ENCODE results near the gene PTBP1.

PTBP1 gene

DNA sequence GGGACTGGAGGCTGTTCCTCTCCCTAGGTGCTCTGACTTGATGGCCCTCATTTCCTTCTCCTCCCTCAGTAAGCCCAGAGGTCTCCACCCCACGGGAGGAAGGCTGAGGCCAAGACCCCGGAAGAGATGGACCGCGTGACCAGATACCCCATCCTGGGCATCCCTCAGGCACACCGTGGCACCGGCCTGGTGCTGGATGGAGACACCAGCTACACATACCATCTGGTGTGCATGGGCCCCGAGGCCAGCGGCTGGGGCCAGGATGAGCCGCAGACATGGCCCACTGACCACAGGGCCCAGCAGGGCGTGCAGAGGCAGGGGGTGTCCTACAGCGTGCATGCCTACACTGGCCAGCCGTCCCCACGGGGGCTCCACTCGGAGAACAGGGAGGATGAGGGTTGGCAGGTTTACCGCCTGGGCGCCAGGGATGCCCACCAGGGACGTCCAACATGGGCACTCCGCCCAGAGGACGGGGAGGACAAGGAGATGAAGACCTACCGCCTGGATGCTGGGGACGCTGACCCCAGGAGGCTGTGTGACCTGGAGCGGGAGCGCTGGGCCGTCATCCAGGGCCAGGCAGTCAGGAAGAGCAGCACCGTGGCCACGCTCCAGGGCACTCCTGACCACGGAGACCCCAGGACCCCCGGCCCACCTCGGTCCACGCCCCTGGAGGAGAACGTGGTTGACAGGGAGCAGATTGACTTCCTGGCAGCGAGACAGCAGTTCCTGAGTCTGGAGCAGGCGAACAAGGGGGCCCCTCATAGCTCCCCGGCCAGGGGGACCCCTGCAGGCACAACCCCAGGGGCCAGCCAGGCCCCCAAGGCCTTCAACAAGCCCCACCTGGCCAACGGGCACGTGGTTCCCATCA is 40.2 kb upstream of the PTBP1 start:
- no peaks in the 10 kb centered on the region for H3K9me3 ChIP-seq (ENCODE audit: control insufficient read depth, insufficient read depth, low read length)
- H3K36me3 ChIP-seq (ENCODE audit: control insufficient read depth, insufficient read depth, low read length) = no peaks in the 10 kb centered on the region
- no peaks in the 10 kb centered on the region for H3K27me3 ChIP-seq (ENCODE audit: control insufficient read depth, insufficient read depth, low read length)
- no peak overlapping the region for H3K27ac ChIP-seq (ENCODE audit: low read depth, low read length)
- no peaks in the 10 kb centered on the region for H3K4me1 ChIP-seq (ENCODE audit: control insufficient read depth, insufficient read depth, low read length)
- no peak overlapping the region for H3K4me3 ChIP-seq (ENCODE audit: low read depth, low read length)
- no peak overlapping the region for H3K9ac ChIP-seq (ENCODE audit: low read depth, low read length)

DNA sequence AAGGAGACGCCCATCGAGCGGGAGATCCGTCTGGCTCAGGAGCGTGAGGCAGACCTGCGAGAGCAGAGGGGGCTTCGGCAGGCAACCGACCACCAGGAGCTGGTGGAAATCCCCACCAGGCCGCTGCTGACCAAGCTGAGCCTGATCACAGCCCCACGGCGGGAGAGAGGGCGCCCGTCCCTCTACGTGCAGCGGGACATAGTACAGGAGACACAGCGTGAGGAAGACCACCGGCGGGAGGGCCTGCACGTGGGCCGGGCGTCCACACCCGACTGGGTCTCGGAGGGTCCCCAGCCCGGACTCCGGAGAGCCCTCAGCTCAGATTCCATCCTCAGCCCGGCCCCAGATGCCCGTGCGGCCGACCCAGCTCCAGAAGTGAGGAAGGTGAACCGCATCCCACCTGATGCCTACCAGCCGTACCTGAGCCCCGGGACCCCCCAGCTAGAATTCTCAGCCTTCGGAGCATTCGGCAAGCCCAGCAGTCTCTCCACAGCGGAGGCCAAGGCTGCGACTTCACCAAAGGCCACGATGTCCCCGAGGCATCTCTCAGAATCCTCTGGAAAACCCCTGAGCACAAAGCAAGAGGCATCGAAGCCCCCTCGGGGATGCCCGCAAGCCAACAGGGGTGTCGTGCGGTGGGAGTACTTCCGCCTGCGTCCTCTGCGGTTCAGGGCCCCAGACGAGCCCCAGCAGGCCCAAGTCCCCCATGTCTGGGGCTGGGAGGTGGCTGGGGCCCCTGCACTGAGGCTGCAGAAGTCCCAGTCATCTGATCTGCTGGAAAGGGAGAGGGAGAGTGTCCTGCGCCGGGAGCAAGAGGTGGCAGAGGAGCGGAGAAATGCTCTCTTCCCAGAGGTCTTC is 39.2 kb upstream of the PTBP1 start:
- H3K4me3 ChIP-seq (ENCODE audit: low read depth, low read length) = no peak overlapping the region
- no peaks in the 10 kb centered on the region for H3K36me3 ChIP-seq (ENCODE audit: control insufficient read depth, insufficient read depth, low read length)
- H3K27me3 ChIP-seq (ENCODE audit: control insufficient read depth, insufficient read depth, low read length) = no peaks in the 10 kb centered on the region
- no peak overlapping the region for H3K9ac ChIP-seq (ENCODE audit: low read depth, low read length)
- H3K27ac ChIP-seq (ENCODE audit: low read depth, low read length) = no peak overlapping the region
- H3K9me3 ChIP-seq (ENCODE audit: control insufficient read depth, insufficient read depth, low read length) = no peaks in the 10 kb centered on the region
- no peaks in the 10 kb centered on the region for H3K4me1 ChIP-seq (ENCODE audit: control insufficient read depth, insufficient read depth, low read length)

- Histone ChIP-seq H3K36me3 (ENCODE audit: control insufficient read depth, insufficient read depth, low read length) (no peaks in the 10 kb centered on the region), H3K4me3 (ENCODE audit: low read depth, low read length) (no peak overlapping the region), H3K9ac (ENCODE audit: low read depth, low read length) (no peak overlapping the region), H3K27me3 (ENCODE audit: control insufficient read depth, insufficient read depth, low read length) (no peaks in the 10 kb centered on the region), H3K27ac (ENCODE audit: low read depth, low read length) (no peak overlapping the region), H3K4me1 (ENCODE audit: control insufficient read depth, insufficient read depth, low read length) (no peaks in the 10 kb centered on the region), H3K9me3 (ENCODE audit: control insufficient read depth, insufficient read depth, low read length) (no peaks in the 10 kb centered on the region)
Observed at GRCh38 chr19:763181-763580, 34.1 kb upstream of the PTBP1 start.

DNA sequence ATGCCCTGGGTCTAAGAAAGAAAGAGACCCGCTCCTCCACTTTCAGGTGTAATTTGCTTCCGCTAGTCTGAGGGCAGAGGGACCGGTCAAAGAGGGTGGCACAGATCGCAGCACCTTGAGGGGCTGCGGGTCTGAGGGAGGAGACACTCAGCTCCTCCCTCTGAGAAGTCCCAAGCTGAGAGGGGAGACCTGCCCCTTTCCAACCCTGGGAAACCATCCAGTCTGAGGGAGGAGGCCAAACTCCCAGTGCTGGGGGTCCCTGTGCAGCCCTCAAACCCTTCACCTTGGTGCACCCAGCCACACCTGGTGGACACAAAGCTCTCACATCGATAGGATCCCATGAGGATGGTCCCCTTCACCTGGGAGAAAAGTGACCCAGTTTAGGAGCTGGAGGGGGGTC is 33.4 kb upstream of the PTBP1 start:
- H3K27me3 ChIP-seq (ENCODE audit: control insufficient read depth, insufficient read depth, low read length) = no peaks in the 10 kb centered on the region
- no peak overlapping the region for H3K9ac ChIP-seq (ENCODE audit: low read depth, low read length)
- no peaks in the 10 kb centered on the region for H3K9me3 ChIP-seq (ENCODE audit: control insufficient read depth, insufficient read depth, low read length)
- H3K4me1 ChIP-seq (ENCODE audit: control insufficient read depth, insufficient read depth, low read length) = no peaks in the 10 kb centered on the region
- H3K27ac ChIP-seq (ENCODE audit: low read depth, low read length) = no peak overlapping the region
- H3K4me3 ChIP-seq (ENCODE audit: low read depth, low read length) = no peak overlapping the region
- H3K36me3 ChIP-seq (ENCODE audit: control insufficient read depth, insufficient read depth, low read length) = no peaks in the 10 kb centered on the region

DNA sequence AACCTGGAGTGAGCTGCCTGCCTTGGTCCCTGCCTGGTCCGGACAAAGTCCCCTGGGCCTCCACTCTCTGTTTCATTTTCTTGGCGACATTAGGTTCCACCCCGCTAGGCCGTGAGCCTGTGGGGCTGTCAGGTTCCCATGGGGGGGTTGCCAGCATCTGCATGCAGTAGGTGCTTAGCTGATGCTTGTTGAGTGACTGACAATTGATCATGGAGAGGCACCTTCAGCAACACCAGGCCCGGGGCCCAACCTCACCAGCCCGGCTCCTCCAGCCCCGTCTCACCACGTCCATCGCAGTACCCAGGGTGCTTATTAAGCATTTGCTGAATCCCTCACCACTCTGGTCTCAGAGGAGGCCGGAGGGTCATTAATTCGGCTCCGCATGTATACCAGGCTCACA is 33.0 kb upstream of the PTBP1 start:
- H3K4me1 ChIP-seq (ENCODE audit: control insufficient read depth, insufficient read depth, low read length) = no peaks in the 10 kb centered on the region

GRCh38 chr19:765179-765738 is 32.0 kb upstream of the PTBP1 start:
- Histone ChIP-seq H3K4me3 (ENCODE audit: low read depth, low read length) (no peak overlapping the region), H3K9ac (ENCODE audit: low read depth, low read length) (no peak overlapping the region), H3K27me3 (ENCODE audit: control insufficient read depth, insufficient read depth, low read length) (no peaks in the 10 kb centered on the region), H3K4me1 (ENCODE audit: control insufficient read depth, insufficient read depth, low read length) (no peaks in the 10 kb centered on the region), H3K27ac (ENCODE audit: low read depth, low read length) (no peak overlapping the region), H3K36me3 (ENCODE audit: control insufficient read depth, insufficient read depth, low read length) (no peaks in the 10 kb centered on the region), H3K9me3 (ENCODE audit: control insufficient read depth, insufficient read depth, low read length) (no peaks in the 10 kb centered on the region)

More for the DNA sequence above, 33.0 kb upstream of the PTBP1 start:
- H3K27me3 ChIP-seq (ENCODE audit: control insufficient read depth, insufficient read depth, low read length) = no peaks in the 10 kb centered on the region
- H3K36me3 ChIP-seq (ENCODE audit: control insufficient read depth, insufficient read depth, low read length) = no peaks in the 10 kb centered on the region
- no peak overlapping the region for H3K4me3 ChIP-seq (ENCODE audit: low read depth, low read length)
- H3K27ac ChIP-seq (ENCODE audit: low read depth, low read length) = no peak overlapping the region
- H3K9me3 ChIP-seq (ENCODE audit: control insufficient read depth, insufficient read depth, low read length) = no peaks in the 10 kb centered on the region
- H3K9ac ChIP-seq (ENCODE audit: low read depth, low read length) = no peak overlapping the region

DNA sequence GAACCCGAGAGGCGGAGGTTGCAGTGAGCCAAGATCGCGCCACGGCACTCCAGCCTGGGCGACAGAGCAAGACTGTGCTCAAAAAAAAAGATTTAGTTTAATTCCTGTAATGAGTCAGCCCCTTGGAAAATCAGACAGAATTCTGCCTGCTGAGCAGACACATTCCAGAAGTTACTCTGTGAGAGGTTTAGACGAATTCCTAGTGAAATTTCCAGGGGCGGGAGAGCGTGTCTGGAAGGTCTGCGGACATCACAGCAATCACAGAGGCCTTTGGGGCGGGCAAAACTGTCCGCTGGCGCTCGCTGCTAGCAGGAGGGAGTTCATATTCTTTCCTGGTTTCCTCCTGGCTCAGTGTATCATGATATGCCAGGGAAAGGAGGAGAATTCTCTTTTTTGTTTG is 28.8 kb upstream of the PTBP1 start:
- Histone ChIP-seq H3K4me1 (ENCODE audit: control insufficient read depth, insufficient read depth, low read length) (no peaks in the 10 kb centered on the region), H3K27ac (ENCODE audit: low read depth, low read length) (no peak overlapping the region), H3K36me3 (ENCODE audit: control insufficient read depth, insufficient read depth, low read length) (no peaks in the 10 kb centered on the region), H3K9ac (ENCODE audit: low read depth, low read length) (no peak overlapping the region), H3K9me3 (ENCODE audit: control insufficient read depth, insufficient read depth, low read length) (no peaks in the 10 kb centered on the region), H3K4me3 (ENCODE audit: low read depth, low read length) (no peak overlapping the region), H3K27me3 (ENCODE audit: control insufficient read depth, insufficient read depth, low read length) (no peaks in the 10 kb centered on the region)

GRCh38 chr19:769616-770015 is 27.6 kb upstream of the PTBP1 start:
- H3K27ac ChIP-seq (ENCODE audit: low read depth, low read length) = no peak overlapping the region
- H3K27me3 ChIP-seq (ENCODE audit: control insufficient read depth, insufficient read depth, low read length) = no peaks in the 10 kb centered on the region
- no peaks in the 10 kb centered on the region for H3K9me3 ChIP-seq (ENCODE audit: control insufficient read depth, insufficient read depth, low read length)
- H3K4me3 ChIP-seq (ENCODE audit: low read depth, low read length) = no peak overlapping the region
- no peak overlapping the region for H3K9ac ChIP-seq (ENCODE audit: low read depth, low read length)
- H3K4me1 ChIP-seq (ENCODE audit: control insufficient read depth, insufficient read depth, low read length) = no peaks in the 10 kb centered on the region
- H3K36me3 ChIP-seq (ENCODE audit: control insufficient read depth, insufficient read depth, low read length) = no peaks in the 10 kb centered on the region

DNA sequence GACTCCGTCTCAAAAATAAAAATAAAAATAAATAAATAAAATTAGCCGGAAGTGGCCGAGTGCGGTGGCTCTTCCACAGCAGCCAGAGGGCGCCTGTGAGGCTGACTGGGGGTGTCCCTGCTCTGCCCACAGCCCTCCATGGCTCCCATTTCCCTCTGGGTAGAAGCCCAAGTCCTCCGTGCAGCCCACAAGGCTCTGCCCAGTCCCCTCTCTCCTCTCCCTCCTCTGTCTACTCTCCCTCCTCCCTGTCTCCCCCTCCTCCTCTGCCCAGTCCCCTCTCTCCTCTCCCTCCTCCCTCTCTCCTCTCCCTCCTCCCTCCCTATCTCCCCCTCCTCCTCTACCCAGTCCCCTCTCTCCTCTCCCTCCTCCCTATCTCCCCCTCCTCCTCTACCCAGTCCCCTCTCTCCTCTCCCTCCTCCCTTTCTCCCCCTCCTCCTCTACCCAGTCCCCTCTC is 25.9 kb upstream of the PTBP1 start:
- Histone ChIP-seq H3K4me3 (ENCODE audit: low read depth, low read length) (no peak overlapping the region), H3K27ac (ENCODE audit: low read depth, low read length) (no peak overlapping the region)

DNA sequence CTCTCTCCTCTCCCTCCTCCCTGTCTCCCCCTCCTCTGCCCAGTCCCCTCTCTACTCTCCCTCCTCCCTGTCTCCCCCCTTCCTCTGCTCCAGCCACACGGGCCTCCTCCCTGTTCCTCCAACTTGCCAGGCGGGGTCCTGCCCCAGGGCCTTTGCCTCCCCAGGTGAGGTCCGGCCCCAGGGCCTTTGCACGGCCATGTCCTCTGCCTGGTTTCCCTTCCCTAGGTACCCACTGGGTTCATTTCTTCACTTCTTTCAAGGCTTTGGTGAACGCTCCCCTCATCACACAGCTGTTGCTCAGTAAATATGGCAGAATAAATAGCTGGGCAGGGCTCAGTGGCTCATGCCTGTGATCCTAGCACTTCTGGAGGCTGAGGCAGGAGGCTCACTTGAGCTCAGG is 25.2 kb upstream of the PTBP1 start:
- no peaks in the 10 kb centered on the region for H3K36me3 ChIP-seq (ENCODE audit: control insufficient read depth, insufficient read depth, low read length)
- H3K27me3 ChIP-seq (ENCODE audit: control insufficient read depth, insufficient read depth, low read length) = no peaks in the 10 kb centered on the region
- H3K9ac ChIP-seq (ENCODE audit: low read depth, low read length) = no peak overlapping the region
- no peaks in the 10 kb centered on the region for H3K9me3 ChIP-seq (ENCODE audit: control insufficient read depth, insufficient read depth, low read length)
- no peak overlapping the region for H3K27ac ChIP-seq (ENCODE audit: low read depth, low read length)
- H3K4me3 ChIP-seq (ENCODE audit: low read depth, low read length) = no peak overlapping the region
- H3K4me1 ChIP-seq (ENCODE audit: control insufficient read depth, insufficient read depth, low read length) = no peaks in the 10 kb centered on the region

More for the DNA sequence above, 25.9 kb upstream of the PTBP1 start:
- no peak overlapping the region for H3K9ac ChIP-seq (ENCODE audit: low read depth, low read length)
- H3K36me3 ChIP-seq (ENCODE audit: control insufficient read depth, insufficient read depth, low read length) = no peaks in the 10 kb centered on the region
- no peaks in the 10 kb centered on the region for H3K9me3 ChIP-seq (ENCODE audit: control insufficient read depth, insufficient read depth, low read length)
- no peaks in the 10 kb centered on the region for H3K4me1 ChIP-seq (ENCODE audit: control insufficient read depth, insufficient read depth, low read length)
- no peaks in the 10 kb centered on the region for H3K27me3 ChIP-seq (ENCODE audit: control insufficient read depth, insufficient read depth, low read length)
